Aorta (tissue), 5 donors: ENCODE measurements around the gene FSIP2. TPM values are rescaled to one million over a fixed set of nuclear protein-coding genes. Genes with fewer than 3 reads are reported as not detected.
A peak's percentile ranks its signal among the peaks of the same experiment; 100 is the strongest.

Experiments used
- ATAC-seq: fragments of 200-7000 bp; cut with Tn5 transposase; one replicate; pipeline ENCODE4 v1.9.1; 2022; ENCODE audit warnings: moderate library complexity; ENCODE audit not compliant: low FRiP score
- DNase-seq, 2 donors: peaks; one replicate each; pipeline ENCODE4 v3.0.0-alpha.2; 2020
- H3K27ac ChIP-seq, 2 donors: one replicate each; pipeline ENCODE4 v1.5.1; 2013; ENCODE audit warnings: low read length in 2 of 2, mild to moderate bottlenecking in 2 of 2, moderate library complexity in 2 of 2, control low read depth in 1 of 2, inconsistent platforms in 1 of 2, low read depth in 1 of 2
- H3K27me3 ChIP-seq, 2 donors: one replicate each; pipeline ENCODE4 v1.6.1; 2013; ENCODE audit warnings: control low read depth in 1 of 2, low read length in 1 of 2, mild to moderate bottlenecking in 1 of 2, moderate library complexity in 1 of 2; ENCODE audit not compliant: insufficient read depth in 2 of 2, control insufficient read depth in 1 of 2
- H3K36me3 ChIP-seq, 2 donors: one replicate each; pipeline ENCODE4 v1.6.1; 2013; ENCODE audit warnings: control low read depth in 1 of 2, low read length in 1 of 2, mild to moderate bottlenecking in 1 of 2; ENCODE audit not compliant: insufficient read depth in 2 of 2, control insufficient read depth in 1 of 2
- H3K4me1 ChIP-seq, 2 donors: one replicate each; pipeline ENCODE4 v1.6.1; 2013; ENCODE audit warnings: low read length in 2 of 2, control low read depth in 1 of 2, mild to moderate bottlenecking in 1 of 2, moderate library complexity in 1 of 2; ENCODE audit not compliant: insufficient read depth in 2 of 2, control insufficient read depth in 1 of 2
- H3K4me3 ChIP-seq, 2 donors: one replicate each; pipeline ENCODE4 v1.5.1; 2013; ENCODE audit warnings: low read length in 2 of 2, control low read depth in 1 of 2, mild to moderate bottlenecking in 1 of 2
- H3K9me3 ChIP-seq: one replicate; pipeline ENCODE4 v1.6.1; 2013; ENCODE audit warnings: mild to moderate bottlenecking, low read length; ENCODE audit not compliant: control insufficient read depth
- WGBS, 2 donors: extraction: QIAGEN DNeasy Blood & Tissue Kit; methylation state at CpG; one replicate each; pipeline ENCODE4 v1.1.7; 2013; 5-methylcytosine and 5-hydroxymethylcytosine counted together
- intact Hi-C, 2 donors: fragments of 100-400 bp; cut with DNase I; formaldehyde crosslinking; loops; one replicate each; pipeline versions ENCODE4 v1.14.2 to v1.15.0; 2022
- long read RNA-seq, 2 donors: library from polyadenylated mRNA; unstranded; transcript quantifications; one replicate each; pipeline ENCODE4 v2.0.0, GENCODE V29; 2020 to 2021
- polyA plus RNA-seq, 2 donors: library from polyadenylated mRNA; stranded (reverse); fragments of 200-250 nt; gene quantifications; one replicate each; pipeline ENCODE4 v1.2.3, GENCODE V29; 2013
- total RNA-seq, 2 donors: library from RNA; stranded (reverse); fragmentation: NEBNext Ultra II Directional; extraction: Animal tissue kit (Norgen Biotek cat#: 25700); gene quantifications; one replicate each; pipeline ENCODE4 v1.2.1, GENCODE V29; 2021
- donor health status: healthy with polysubstance abuse.
- donor health status: Bipolar disorder and iron deficiency.
- donor health status: DM: no; HTN: no; CAD: no.
- donor health status: DM: no; HTN: no; CAD: no.
- donor health status: DM: yes; HTN: yes; CAD: no.

The FSIP2 gene
- total RNA-seq (1 to 10 TPM in 1 of 2 donors, under 1 TPM in 1; 0.94 to 1.3 TPM), polyA plus RNA-seq (not detected)
- long read RNA-seq, donor 1: 0 reads
- long read RNA-seq, donor 2, partial matches to known transcripts: 0 of 3 reads
- long read RNA-seq, donor 2, other reads (novel, unspliced or antisense): 3 of 3 reads

GRCh38 chr2:185738679-185739472, at the start of gene FSIP2:
Gene FSIP2 (plus strand): TSS chr2:185738804. CDS start chr2:185738895, 91 bp downstream.
- Histone ChIP-seq H3K9me3 (peaks cover 1% of the 10 kb centered on the region), H3K27ac (no peak within 1 kb of the TSS), H3K4me1 (no peaks in the 10 kb centered on the region), H3K36me3 (no peaks in the 10 kb centered on the region), H3K27me3 (no peaks in the 10 kb centered on the region), H3K4me3 (no peak within 1 kb of the TSS)
- ATAC-seq: peak; percentile 85
- peak; percentile 61 to 85 for DNase-seq
- 9 to 10% methylated on average over 49 to 59 of the region's 59 CpGs for WGBS, 2 donors
- intact Hi-C loops: no loop called here

DNA sequence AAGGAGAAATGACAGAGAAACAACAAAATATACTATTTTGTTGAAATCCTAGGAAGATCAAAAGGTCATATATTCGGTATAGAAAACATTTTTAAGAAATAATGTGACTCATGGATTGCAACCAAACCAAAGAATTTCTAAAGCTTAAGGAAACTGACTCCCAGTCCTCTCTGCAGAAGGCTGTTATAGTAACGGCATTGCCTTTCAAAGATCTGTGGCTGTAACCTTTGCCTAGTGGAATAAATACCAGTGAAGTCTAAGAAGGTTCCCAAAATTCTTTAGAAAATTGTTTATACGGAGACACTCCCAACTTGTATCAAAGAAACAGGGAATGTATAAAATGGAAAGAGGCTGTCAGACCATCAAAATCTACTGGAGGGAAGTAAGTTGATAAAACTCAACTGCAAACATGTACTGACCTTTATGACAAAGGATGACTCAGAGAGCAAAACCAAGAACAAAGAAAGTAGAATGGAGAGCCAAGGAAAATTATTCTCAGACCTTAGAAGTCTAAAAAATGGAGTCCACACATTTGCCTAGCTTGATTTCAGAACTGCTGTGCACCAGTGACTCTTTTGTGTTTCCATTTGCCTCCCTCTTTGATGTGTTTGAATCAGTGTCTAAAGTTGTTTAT, 48.6 kb upstream of the FSIP2 start:
- H3K27me3 ChIP-seq: no peaks in the 10 kb centered on the region
- no peak overlapping the region for H3K4me3 ChIP-seq
- no peaks in the 10 kb centered on the region for H3K36me3 ChIP-seq
- DNase-seq (no peak), ATAC-seq (no peak)
- H3K27ac ChIP-seq: no peak overlapping the region
- WGBS, 2 donors: 62 to 63% methylated on average over 3 of the region's 3 CpGs
- no peaks in the 10 kb centered on the region for H3K9me3 ChIP-seq
- intact Hi-C loops: no loop called here
- H3K4me1 ChIP-seq: no peaks in the 10 kb centered on the region

DNA sequence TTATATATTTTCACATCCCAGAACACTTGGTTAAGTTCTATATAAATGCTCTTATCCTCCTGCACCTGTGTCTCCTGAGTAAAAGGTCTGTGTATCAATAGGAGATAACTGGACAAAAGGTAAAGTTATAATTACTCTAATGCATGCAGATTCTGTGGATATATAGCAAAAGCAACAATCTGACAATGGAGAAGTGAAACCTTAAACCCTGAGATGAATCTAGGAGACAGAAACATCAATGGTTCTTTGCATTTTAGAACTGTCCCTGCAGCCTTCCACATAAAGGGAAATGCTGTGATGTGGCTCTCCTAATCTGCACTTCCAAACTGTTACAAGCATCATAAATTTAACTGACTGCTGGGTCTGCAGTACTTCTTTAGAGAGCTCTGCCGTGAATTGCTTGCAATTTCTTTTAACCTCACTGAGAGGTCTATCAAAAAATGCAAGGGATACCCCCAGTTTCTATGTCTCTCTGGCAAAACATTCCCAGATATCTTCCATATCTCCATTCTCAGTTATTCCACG, 42.8 kb upstream of the FSIP2 start:
- no peak for DNase-seq
- WGBS, 2 donors: 11 to 25% methylated on average over 2 of the region's 2 CpGs
- Histone ChIP-seq H3K27ac (no peak overlapping the region), H3K36me3 (no peaks in the 10 kb centered on the region), H3K27me3 (no peaks in the 10 kb centered on the region), H3K4me1 (no peaks in the 10 kb centered on the region), H3K9me3 (peaks cover 2% of the 10 kb centered on the region), H3K4me3 (no peak overlapping the region)
- intact Hi-C loops: no loop called here
- ATAC-seq: no peak

- H3K4me3 ChIP-seq: no peak overlapping the region
- no peaks in the 10 kb centered on the region for H3K27me3 ChIP-seq
- peaks cover 2% of the 10 kb centered on the region for H3K9me3 ChIP-seq
- H3K27ac ChIP-seq: no peak overlapping the region
- 44 to 50% methylated on average over 4 of the region's 4 CpGs for WGBS, 2 donors
- ATAC-seq (no peak), DNase-seq (no peak)
- H3K4me1 ChIP-seq: no peaks in the 10 kb centered on the region
- H3K36me3 ChIP-seq: no peaks in the 10 kb centered on the region
- intact Hi-C loops: no loop called here
Measured at GRCh38 chr2:185700883-185701282, 37.7 kb upstream of the FSIP2 start.

DNA sequence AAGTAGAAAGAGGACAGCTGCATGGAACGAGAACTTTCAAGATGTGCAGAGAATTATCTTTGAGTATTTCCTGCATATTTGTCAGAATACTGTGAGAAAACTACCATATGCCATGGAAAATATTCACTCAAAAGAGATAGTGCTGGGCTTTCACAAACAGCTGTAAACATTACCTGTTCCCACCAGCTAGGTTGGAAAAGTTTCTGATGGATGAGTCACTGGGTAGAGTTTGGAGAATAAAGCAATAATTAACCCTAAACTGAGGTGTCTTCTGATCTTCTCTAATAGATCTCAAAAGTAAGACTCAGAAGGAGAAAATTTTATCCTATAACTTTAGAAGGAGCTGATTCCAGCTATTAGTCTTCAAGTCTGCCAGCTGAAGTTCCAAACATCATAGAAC, 3.9 kb upstream of the FSIP2 start:
- H3K27ac ChIP-seq: no peak overlapping the region
- H3K4me3 ChIP-seq: no peak overlapping the region
- ATAC-seq: no peak
- no peaks in the 10 kb centered on the region for H3K27me3 ChIP-seq
- intact Hi-C loops: no loop called here
- H3K4me1 ChIP-seq: no peaks in the 10 kb centered on the region
- no peak for DNase-seq
- H3K36me3 ChIP-seq: no peaks in the 10 kb centered on the region
- H3K9me3 ChIP-seq: peaks cover 1% of the 10 kb centered on the region
- 65 to 82% methylated on average over 1 of the region's 1 CpG for WGBS, 2 donors

DNA sequence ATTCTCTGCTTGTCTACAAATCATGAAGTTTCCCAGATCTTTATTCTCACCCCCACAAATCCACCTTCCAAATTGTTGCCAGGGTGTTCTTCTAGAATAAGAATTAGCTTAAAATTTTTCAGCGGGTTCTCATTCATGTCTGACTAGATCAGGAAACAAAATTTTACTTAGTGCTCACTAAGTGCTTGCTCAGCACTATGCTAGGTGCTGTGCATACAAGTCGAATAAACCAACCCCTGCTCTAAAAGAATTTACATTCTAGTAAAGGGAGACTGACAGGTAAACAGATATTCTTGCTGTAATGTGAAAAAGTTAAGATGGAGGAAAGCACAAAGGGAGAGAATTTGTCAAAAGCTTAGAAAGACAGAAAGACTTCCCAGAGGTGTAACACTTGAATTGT, 2.4 kb upstream of the FSIP2 start:
- Histone ChIP-seq H3K4me1 (no peaks in the 10 kb centered on the region), H3K36me3 (no peaks in the 10 kb centered on the region), H3K4me3 (no peak overlapping the region), H3K27me3 (no peaks in the 10 kb centered on the region), H3K27ac (no peak overlapping the region), H3K9me3 (peaks cover 1% of the 10 kb centered on the region)
- WGBS, 2 donors: 70 to 73% methylated on average over 2 of the region's 2 CpGs
- DNase-seq (no peak), ATAC-seq (no peak)
- intact Hi-C loops: no loop called here

DNA sequence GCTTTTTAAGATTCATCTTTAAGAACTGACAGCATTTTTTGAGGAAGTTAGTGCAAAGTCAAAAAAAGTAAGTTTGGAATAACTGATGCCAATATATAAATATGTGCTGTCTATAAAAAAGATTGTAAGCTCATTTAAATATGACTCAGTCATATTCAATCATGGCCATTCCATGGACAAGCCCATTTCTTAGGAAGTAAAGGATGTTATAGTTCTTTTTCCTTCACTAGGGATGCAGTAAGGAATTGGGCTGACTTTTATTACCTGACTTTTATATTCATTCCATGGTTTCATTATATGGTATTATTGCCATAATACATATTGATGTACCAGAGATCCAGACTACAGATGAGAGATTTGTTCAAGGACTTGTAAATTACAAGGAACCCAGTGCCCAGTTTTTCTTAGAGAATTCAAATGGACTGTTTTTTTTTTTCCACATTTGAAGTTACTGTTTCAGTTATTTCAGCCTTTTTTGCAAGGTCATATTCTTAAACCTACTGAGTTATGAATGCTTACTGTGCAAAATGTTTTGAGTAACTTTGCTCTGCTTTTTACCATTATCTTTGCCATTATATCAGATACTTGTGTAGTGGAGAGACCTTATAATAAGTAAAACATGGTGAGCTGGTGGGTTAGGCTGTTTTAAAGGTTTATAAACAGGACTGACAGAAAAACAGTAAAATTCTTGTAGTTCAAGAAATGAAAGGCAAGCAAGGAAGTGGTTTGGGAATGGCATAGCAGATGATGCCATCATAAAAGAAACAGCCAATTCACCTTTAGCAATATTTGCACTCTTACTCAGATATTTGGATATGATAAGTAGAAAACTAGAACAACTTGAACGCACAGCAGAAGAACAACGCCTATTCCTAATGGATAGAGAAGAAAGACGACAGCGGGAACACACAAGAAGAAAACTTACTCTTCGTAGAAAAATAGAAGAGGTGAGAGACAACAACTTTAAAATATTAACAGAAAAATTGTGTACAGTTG, 7.6 kb downstream of the FSIP2 start:
- intact Hi-C loops: no loop called here
- Histone ChIP-seq H3K36me3 (no peaks in the 10 kb centered on the region), H3K27ac (no peak overlapping the region), H3K27me3 (no peaks in the 10 kb centered on the region), H3K4me1 (no peaks in the 10 kb centered on the region), H3K4me3 (no peak overlapping the region), H3K9me3 (no peaks in the 10 kb centered on the region)
- ATAC-seq: no peak
- DNase-seq: no peak
- WGBS, 2 donors: 88 to 91% methylated on average over 5 of the region's 5 CpGs

GRCh38 chr2:185757356-185757755, 18.8 kb downstream of the FSIP2 start:
- H3K27ac ChIP-seq: no peak overlapping the region
- ATAC-seq (no peak), DNase-seq (no peak)
- H3K4me1 ChIP-seq: no peaks in the 10 kb centered on the region
- intact Hi-C loops: no loop called here
- no peaks in the 10 kb centered on the region for H3K36me3 ChIP-seq
- no peaks in the 10 kb centered on the region for H3K27me3 ChIP-seq
- no peak overlapping the region for H3K4me3 ChIP-seq
- H3K9me3 ChIP-seq: no peaks in the 10 kb centered on the region
